Right atrium auricular region (tissue), 2 donors: ENCODE data around the gene B3GNT5. TPM values are rescaled to one million over a fixed set of nuclear protein-coding genes. Genes with fewer than 3 reads are reported as not detected.
A peak's percentile ranks its signal among the peaks of the same experiment; 100 is the strongest.

ENCODE experiments used
- DNase-seq: peaks from one replicate; pipeline ENCODE4 v3.0.0-alpha.2; 2019; ENCODE audit warnings: low spot score
- H3K27ac ChIP-seq, 2 donors: fragments of 200-600 bp; sonication (generic); 1 replicate in 1 of 2; 2 replicates in 1 of 2; pipeline ENCODE4 v1.5.1; 2016 to 2019
- H3K27me3 ChIP-seq, 2 donors: fragments of 200-600 bp; sonication (generic); one replicate each; pipeline versions ENCODE4 v1.5.1 to v1.6.0; 2017 to 2019
- H3K36me3 ChIP-seq: fragments of 200-600 bp; sonication (generic); one replicate; pipeline ENCODE4 v1.5.1; 2016
- H3K4me1 ChIP-seq, 2 donors: fragments of 200-600 bp; sonication (generic); one replicate each; pipeline versions ENCODE4 v1.5.1 to v1.6.0; 2017 to 2019
- H3K4me3 ChIP-seq, 2 donors: fragments of 200-600 bp; sonication (generic); 1 replicate in 1 of 2; 2 replicates in 1 of 2; pipeline ENCODE4 v1.5.1; 2017 to 2019; ENCODE audit warnings: mild to moderate bottlenecking in 1 of 2, moderate library complexity in 1 of 2
- H3K9me3 ChIP-seq, 2 donors: fragments of 200-600 bp; sonication (generic); one replicate each; pipeline ENCODE4 v1.5.1; 2019
- total RNA-seq, 2 donors: library from RNA; depleted of rRNA; stranded (reverse); fragments of >200 nt; gene quantifications; one replicate each; pipeline ENCODE4 v1.1.0, GENCODE V29; 2016
- TF ChIP-seq, protein P1 (sequence below), 2 donors: fragments of 200-600 bp; sonication (generic); IDR thresholded peaks; one replicate each; pipeline ENCODE4 v1.5.1; 2019; ENCODE audit warnings: antibody characterized with exemption in 2 of 2

The B3GNT5 gene
- total RNA-seq, 2 donors from 2014 or later: 1.7 to 2.0 TPM

DNA sequence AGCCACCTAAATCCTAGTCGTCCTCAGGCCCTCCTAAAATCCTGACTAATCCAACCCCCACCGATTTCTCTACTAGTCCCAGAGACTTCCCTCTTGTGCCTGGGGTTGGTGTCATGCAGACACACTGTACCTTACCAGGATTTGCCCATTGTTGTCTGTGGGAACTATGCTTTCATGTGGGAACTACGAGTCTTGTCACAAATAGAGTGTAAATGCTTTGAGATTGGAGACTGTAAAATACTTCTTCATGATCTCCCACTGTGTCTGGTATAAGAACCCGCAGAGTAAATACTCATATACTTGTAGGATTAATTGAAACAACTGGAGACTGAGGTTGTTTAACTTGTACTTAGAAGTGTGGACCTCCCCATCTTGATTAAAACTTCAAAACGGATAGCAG is 11.2 kb downstream of the B3GNT5 start:
- TF ChIP-seq, protein P1, sequence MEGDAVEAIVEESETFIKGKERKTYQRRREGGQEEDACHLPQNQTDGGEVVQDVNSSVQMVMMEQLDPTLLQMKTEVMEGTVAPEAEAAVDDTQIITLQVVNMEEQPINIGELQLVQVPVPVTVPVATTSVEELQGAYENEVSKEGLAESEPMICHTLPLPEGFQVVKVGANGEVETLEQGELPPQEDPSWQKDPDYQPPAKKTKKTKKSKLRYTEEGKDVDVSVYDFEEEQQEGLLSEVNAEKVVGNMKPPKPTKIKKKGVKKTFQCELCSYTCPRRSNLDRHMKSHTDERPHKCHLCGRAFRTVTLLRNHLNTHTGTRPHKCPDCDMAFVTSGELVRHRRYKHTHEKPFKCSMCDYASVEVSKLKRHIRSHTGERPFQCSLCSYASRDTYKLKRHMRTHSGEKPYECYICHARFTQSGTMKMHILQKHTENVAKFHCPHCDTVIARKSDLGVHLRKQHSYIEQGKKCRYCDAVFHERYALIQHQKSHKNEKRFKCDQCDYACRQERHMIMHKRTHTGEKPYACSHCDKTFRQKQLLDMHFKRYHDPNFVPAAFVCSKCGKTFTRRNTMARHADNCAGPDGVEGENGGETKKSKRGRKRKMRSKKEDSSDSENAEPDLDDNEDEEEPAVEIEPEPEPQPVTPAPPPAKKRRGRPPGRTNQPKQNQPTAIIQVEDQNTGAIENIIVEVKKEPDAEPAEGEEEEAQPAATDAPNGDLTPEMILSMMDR (IDR thresholded peaks at IDR 0.05): no peak
- Histone ChIP-seq H3K27ac (no peak overlapping the region), H3K36me3 (no peaks in the 10 kb centered on the region), H3K27me3 (no peaks in the 10 kb centered on the region), H3K4me1 (peaks cover 0 to 16% of the 10 kb centered on the region in 2 donors), H3K4me3 (no peak overlapping the region), H3K9me3 (no peaks in the 10 kb centered on the region)
- no peak for DNase-seq

- peaks cover 2% of the 10 kb centered on the region for H3K36me3 ChIP-seq
- no peak overlapping the region for H3K4me3 ChIP-seq
- no peaks in the 10 kb centered on the region for H3K9me3 ChIP-seq
- peak overlapping the region; percentile 11 to 17 for H3K27ac ChIP-seq
- DNase-seq: no peak
- TF ChIP-seq, protein P1 (IDR thresholded peaks at IDR 0.05): no peak
- peaks cover 0 to 15% of the 10 kb centered on the region in 2 donors for H3K4me1 ChIP-seq
- H3K27me3 ChIP-seq: no peaks in the 10 kb centered on the region
These were observed 12.1 kb downstream of the B3GNT5 start for GRCh38 chr3:183265157-183265642.

GRCh38 chr3:183265834-183266417 is 12.9 kb downstream of the B3GNT5 start:
- H3K27ac ChIP-seq: peak overlapping the region in 1 of 2 donors; percentile 11
- no peaks in the 10 kb centered on the region for H3K9me3 ChIP-seq
- no peak for DNase-seq
- H3K4me1 ChIP-seq: peaks cover 0 to 15% of the 10 kb centered on the region in 2 donors
- no peak overlapping the region for H3K4me3 ChIP-seq
- peaks cover 8% of the 10 kb centered on the region for H3K36me3 ChIP-seq
- TF ChIP-seq, protein P1 (IDR thresholded peaks at IDR 0.05): no peak
- H3K27me3 ChIP-seq: no peaks in the 10 kb centered on the region

GRCh38 chr3:183266454-183266853 is 13.4 kb downstream of the B3GNT5 start:
- Histone ChIP-seq H3K27ac (no peak overlapping the region), H3K4me1 (peaks cover 0 to 15% of the 10 kb centered on the region in 2 donors), H3K4me3 (no peak overlapping the region), H3K9me3 (no peaks in the 10 kb centered on the region), H3K36me3 (peaks cover 8% of the 10 kb centered on the region), H3K27me3 (no peaks in the 10 kb centered on the region)
- no peak for DNase-seq
- TF ChIP-seq, protein P1 (IDR thresholded peaks at IDR 0.05): no peak

DNA sequence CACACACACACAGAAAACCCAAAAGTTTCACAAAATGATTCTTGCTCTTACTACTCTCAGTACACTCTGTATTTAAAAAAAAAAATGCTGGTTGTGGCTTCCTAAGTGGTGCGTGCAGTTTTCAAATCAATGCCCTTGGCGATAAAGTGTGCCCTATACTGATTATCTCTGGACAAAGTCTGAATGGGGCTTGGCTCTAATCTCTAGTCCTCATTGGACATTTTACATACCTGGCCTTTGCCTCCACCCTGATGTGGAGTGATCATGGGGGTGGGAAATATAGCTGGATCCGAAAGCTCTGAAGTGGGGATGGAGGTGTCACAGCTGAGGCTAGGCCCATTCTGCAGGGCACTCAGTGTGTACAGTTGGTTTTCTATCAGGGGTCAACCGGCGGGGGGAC is 14.1 kb downstream of the B3GNT5 start:
- H3K27ac ChIP-seq: no peak overlapping the region
- TF ChIP-seq, protein P1 (IDR thresholded peaks at IDR 0.05): no peak
- DNase-seq: no peak
- H3K9me3 ChIP-seq: no peaks in the 10 kb centered on the region
- H3K4me3 ChIP-seq: no peak overlapping the region
- H3K27me3 ChIP-seq: no peaks in the 10 kb centered on the region
- peaks cover 0 to 15% of the 10 kb centered on the region in 2 donors for H3K4me1 ChIP-seq
- peaks cover 8% of the 10 kb centered on the region for H3K36me3 ChIP-seq

GRCh38 chr3:183268366-183268765 is 15.3 kb downstream of the B3GNT5 start:
- Histone ChIP-seq H3K27me3 (no peaks in the 10 kb centered on the region), H3K36me3 (peaks cover 8% of the 10 kb centered on the region), H3K9me3 (no peaks in the 10 kb centered on the region), H3K4me3 (no peak overlapping the region), H3K27ac (no peak overlapping the region), H3K4me1 (peaks cover 0 to 15% of the 10 kb centered on the region in 2 donors)
- TF ChIP-seq, protein P1 (IDR thresholded peaks at IDR 0.05): no peak
- DNase-seq: no peak
